RWPE2 (cell line): ENCODE measurements around the gene ANO1.

ENCODE experiments used
- ATAC-seq: fragments of 200-7000 bp; cut with Tn5 transposase; 3 replicates; pipeline ENCODE4 v1.9.1; 2021; ENCODE audit warnings: low read depth
- DNase-seq: peaks from one replicate; pipeline ENCODE4 v3.0.0-alpha.2; 2020; ENCODE audit warnings: low spot score
- H3K27ac ChIP-seq: fragments of 450-650 bp; 2 replicates; pipeline ENCODE4 v1.5.1; 2017; ENCODE audit warnings: mild to moderate bottlenecking; ENCODE audit not compliant: poor library complexity, severe bottlenecking
- H3K27me3 ChIP-seq: fragments of 250-450 bp; sonication (Bioruptor Pico); 2 replicates; pipeline ENCODE4 v1.5.1; 2021; ENCODE audit warnings: mild to moderate bottlenecking, moderate library complexity; ENCODE audit not compliant: insufficient read depth, poor library complexity, severe bottlenecking
- H3K36me3 ChIP-seq: fragments of 250-450 bp; sonication (Bioruptor Pico); 2 replicates; pipeline ENCODE4 v1.5.1; 2020; ENCODE audit warnings: low read depth, mild to moderate bottlenecking, moderate library complexity
- H3K4me1 ChIP-seq: fragments of 250-450 bp; sonication (Bioruptor Pico); 2 replicates; pipeline ENCODE4 v1.5.1; 2021; ENCODE audit warnings: mild to moderate bottlenecking, moderate library complexity; ENCODE audit not compliant: insufficient read depth, poor library complexity, severe bottlenecking
- H3K4me3 ChIP-seq: fragments of 250-450 bp; sonication (Bioruptor Pico); 2 replicates; pipeline ENCODE4 v1.5.1; 2021; ENCODE audit warnings: mild to moderate bottlenecking, moderate library complexity; ENCODE audit not compliant: severe bottlenecking
- H3K9me3 ChIP-seq: fragments of 250-450 bp; sonication (Bioruptor Pico); 2 replicates; pipeline ENCODE4 v1.5.1; 2021; ENCODE audit warnings: mild to moderate bottlenecking, moderate library complexity; ENCODE audit not compliant: severe bottlenecking
- CTCF ChIP-seq: fragments of 450-650 bp; IDR thresholded peaks from one replicate; pipeline ENCODE4 v1.5.1; 2017; ENCODE audit warnings: mild to moderate bottlenecking, moderate library complexity; ENCODE audit not compliant: poor library complexity, severe bottlenecking

Gene ANO1

GRCh38 chr11:70076461-70076931 is 1.6 kb upstream of the ANO1 start:
- peaks cover 7% of the 10 kb centered on the region for H3K27me3 ChIP-seq
- ATAC-seq (no peak), DNase-seq (peak; percentile 7)
- H3K36me3 ChIP-seq, result no peaks in the 10 kb centered on the region
- H3K4me3 ChIP-seq, result no peak overlapping the region
- H3K27ac ChIP-seq, result no peak overlapping the region
- H3K4me1 ChIP-seq, result peaks cover 8% of the 10 kb centered on the region
- TF ChIP-seq CTCF, result no peak
- H3K9me3 ChIP-seq, result no peaks in the 10 kb centered on the region

- Histone ChIP-seq H3K4me3 (peak overlapping the region; percentile 29), H3K9me3 (no peaks in the 10 kb centered on the region), H3K27ac (no peak overlapping the region), H3K36me3 (no peaks in the 10 kb centered on the region), H3K27me3 (peaks cover 7% of the 10 kb centered on the region), H3K4me1 (peaks cover 8% of the 10 kb centered on the region)
- DNase-seq (peak; percentile 45), ATAC-seq (no peak)
- no peak for TF ChIP-seq CTCF
Observed at GRCh38 chr11:70077411-70078094, 564 bp upstream of the ANO1 start.

GRCh38 chr11:70078781-70079616 is 882 bp downstream of the ANO1 start:
- no peaks in the 10 kb centered on the region for H3K36me3 ChIP-seq
- DNase-seq (no peak), ATAC-seq (no peak)
- no peaks in the 10 kb centered on the region for H3K9me3 ChIP-seq
- H3K4me1 ChIP-seq, result peaks cover 8% of the 10 kb centered on the region
- no peak for TF ChIP-seq CTCF
- H3K4me3 ChIP-seq, result peak overlapping the region; percentile 29
- H3K27ac ChIP-seq, result no peak overlapping the region
- peaks cover 7% of the 10 kb centered on the region for H3K27me3 ChIP-seq

DNA sequence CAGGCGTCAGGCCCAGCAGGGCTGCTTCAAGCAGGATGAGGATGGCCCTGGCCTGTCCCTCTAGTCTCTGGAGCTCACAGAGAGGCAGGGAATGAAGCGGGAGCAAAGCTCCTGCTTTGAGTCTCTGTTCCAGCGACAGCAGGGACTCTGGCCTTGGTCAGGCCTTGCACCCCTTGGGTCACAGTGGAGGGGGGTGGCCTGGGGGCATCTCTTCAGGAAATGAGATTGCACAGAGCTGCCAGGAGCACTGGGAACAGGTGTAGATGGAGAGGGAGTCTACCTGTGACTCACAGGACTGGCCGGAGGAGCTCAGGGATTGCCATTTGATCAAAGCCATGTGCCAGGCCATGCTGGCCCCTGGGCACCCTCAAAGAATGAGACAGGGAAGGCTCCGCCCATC is 1.6 kb downstream of the ANO1 start:
- TF ChIP-seq CTCF, result no peak
- DNase-seq (no peak), ATAC-seq (no peak)
- Histone ChIP-seq H3K9me3 (no peaks in the 10 kb centered on the region), H3K27ac (no peak overlapping the region), H3K27me3 (peaks cover 7% of the 10 kb centered on the region), H3K36me3 (no peaks in the 10 kb centered on the region), H3K4me1 (peaks cover 8% of the 10 kb centered on the region), H3K4me3 (no peak overlapping the region)
